Measurements from ENCODE around the gene CAMK1D. TPM values are rescaled to one million over a fixed set of nuclear protein-coding genes. Genes with fewer than 3 reads are reported as not detected.
A peak's percentile ranks its signal among the peaks of the same experiment; 100 is the strongest.
"Not testable (repeated sequence)": the region's sequence is repeated elsewhere in the genome, so short reads cannot be mapped to it uniquely, and the experiment has no call there.

Gene CAMK1D
- total RNA-seq, 6 experiments from 2014 or later, result 0.34 to 1.4 (median 0.43) TPM

DNA sequence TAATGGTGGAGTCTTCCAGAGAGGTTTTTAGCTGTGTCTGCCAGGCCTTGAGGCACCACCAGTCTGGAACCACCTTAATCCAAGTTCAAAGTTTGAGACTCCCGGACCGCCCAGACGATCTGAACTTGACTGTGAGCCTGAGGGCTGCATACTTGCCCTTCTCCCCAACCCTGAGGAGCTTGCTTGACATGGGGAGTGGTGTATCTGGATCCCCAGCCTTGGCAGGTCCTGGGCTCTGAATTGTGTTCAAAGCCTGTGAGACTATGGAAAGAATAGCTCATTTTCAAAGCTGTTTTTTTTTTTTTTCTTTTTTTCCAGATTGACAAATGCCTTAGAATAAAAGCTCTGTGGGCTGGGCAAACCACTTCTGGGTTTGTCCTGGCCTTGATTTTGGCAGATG lies 22.3 kb upstream of the CAMK1D start:
- Mint-ChIP-seq H3K36me3 (ENCODE audit: low read depth) (no peaks in the 10 kb centered on the region), H3K27ac (no peak overlapping the region), H3K4me3 (no peak overlapping the region), H3K4me1 (ENCODE audit: low read depth) (no peaks in the 10 kb centered on the region), H3K9me3 (no peaks in the 10 kb centered on the region), H3K27me3 (ENCODE audit: insufficient read depth) (no peaks in the 10 kb centered on the region)
- DNase-seq, result no peak
- TF ChIP-seq, protein P1, sequence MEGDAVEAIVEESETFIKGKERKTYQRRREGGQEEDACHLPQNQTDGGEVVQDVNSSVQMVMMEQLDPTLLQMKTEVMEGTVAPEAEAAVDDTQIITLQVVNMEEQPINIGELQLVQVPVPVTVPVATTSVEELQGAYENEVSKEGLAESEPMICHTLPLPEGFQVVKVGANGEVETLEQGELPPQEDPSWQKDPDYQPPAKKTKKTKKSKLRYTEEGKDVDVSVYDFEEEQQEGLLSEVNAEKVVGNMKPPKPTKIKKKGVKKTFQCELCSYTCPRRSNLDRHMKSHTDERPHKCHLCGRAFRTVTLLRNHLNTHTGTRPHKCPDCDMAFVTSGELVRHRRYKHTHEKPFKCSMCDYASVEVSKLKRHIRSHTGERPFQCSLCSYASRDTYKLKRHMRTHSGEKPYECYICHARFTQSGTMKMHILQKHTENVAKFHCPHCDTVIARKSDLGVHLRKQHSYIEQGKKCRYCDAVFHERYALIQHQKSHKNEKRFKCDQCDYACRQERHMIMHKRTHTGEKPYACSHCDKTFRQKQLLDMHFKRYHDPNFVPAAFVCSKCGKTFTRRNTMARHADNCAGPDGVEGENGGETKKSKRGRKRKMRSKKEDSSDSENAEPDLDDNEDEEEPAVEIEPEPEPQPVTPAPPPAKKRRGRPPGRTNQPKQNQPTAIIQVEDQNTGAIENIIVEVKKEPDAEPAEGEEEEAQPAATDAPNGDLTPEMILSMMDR (IDR thresholded peaks at IDR 0.05), result no peak

DNA sequence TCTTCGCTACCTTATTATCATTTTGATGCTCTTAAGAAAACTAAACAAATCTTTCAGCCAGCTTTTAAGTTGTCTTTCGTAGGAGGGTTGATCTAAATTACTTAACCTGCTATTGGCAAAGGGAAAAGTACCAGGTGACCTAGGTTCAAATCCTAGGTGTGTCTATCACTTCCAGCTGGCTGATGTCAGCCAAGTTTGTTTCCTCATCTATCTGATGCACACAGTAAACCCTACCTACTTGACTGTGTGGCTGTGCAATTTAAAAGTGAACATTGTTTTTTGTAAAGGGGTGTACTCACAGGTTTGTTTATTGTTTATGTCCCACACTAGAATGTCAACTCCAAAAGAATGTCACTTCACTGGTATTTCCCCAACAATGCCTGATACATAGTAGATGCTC lies 21.9 kb upstream of the CAMK1D start:
- Mint-ChIP-seq H3K36me3 (ENCODE audit: low read depth) (no peaks in the 10 kb centered on the region), H3K4me1 (ENCODE audit: low read depth) (no peaks in the 10 kb centered on the region), H3K4me3 (no peak overlapping the region), H3K9me3 (no peaks in the 10 kb centered on the region), H3K27ac (no peak overlapping the region), H3K27me3 (ENCODE audit: insufficient read depth) (no peaks in the 10 kb centered on the region)
- TF ChIP-seq, protein P1 (IDR thresholded peaks at IDR 0.05), result no peak
- DNase-seq, result no peak

DNA sequence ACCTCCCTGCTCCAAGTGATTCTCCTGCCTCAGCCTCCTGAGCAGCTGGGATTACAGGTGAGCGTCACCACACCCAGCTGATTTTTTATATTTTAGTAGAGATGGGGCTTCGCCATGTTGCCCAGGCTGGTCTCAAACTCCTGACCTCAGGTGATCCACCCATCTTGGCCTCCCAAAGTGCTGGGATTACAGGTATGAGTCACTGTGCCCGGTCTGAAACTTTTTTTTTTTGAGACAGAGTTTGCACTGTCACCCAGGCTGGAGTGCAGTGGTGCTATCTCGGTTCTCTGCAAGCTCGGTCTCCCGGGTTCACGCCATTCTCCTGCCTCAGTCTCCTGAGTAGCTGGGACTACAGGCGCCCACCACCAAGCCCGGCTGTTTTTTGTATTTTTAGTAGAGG lies 21.0 kb upstream of the CAMK1D start:
- H3K9me3 Mint-ChIP-seq; DNase-seq; H3K27me3 Mint-ChIP-seq (ENCODE audit: insufficient read depth); H3K27ac Mint-ChIP-seq; H3K36me3 Mint-ChIP-seq (ENCODE audit: low read depth); H3K4me1 Mint-ChIP-seq (ENCODE audit: low read depth); H3K4me3 Mint-ChIP-seq: not testable (repeated sequence)

DNA sequence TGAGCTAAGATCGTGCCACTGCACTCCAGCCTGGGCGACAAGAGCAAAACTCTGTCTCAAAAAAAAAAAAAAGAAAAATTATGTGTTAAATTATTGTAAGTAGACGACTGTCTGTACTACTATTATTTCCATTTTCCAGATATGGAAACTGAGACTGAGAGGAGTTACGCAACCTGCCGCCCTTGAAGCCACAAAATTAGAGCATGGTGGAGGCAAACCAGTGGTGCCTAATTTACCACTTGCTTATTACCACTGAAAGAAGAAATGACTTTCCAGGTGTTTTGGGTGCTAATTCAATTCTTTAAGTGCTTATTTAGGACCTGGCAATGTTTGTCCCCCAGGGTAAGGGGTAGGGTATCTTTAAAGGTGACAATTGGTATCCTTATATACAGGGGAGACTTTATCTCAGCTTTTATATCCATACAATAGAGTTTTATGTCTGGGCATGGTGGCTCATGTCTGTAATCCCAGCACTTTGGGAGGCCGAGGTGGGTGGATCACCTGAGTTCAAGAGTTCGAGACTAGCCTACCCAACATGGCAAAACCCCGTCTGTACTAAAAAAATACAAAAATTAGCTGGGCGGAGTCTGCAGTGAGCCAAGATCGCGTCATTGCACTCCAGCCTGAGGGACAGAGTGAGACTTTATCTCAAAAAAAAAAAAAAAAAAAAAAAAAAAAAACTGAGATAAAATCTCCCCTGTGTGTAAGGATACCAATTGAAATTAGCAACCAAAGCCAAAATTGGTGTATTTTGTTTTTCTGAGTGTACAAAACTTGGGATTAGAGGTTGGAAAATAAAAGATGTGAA lies 16.6 kb upstream of the CAMK1D start:
- no peaks in the 10 kb centered on the region for H3K36me3 Mint-ChIP-seq (ENCODE audit: low read depth)
- DNase-seq, result no peak
- TF ChIP-seq, protein P1 (IDR thresholded peaks at IDR 0.05), result no peak
- no peaks in the 10 kb centered on the region for H3K9me3 Mint-ChIP-seq
- peaks cover 19% of the 10 kb centered on the region for H3K4me1 Mint-ChIP-seq (ENCODE audit: low read depth)
- H3K27me3 Mint-ChIP-seq (ENCODE audit: insufficient read depth), result peaks cover 3% of the 10 kb centered on the region; the same call in 1 of the 2 replicates
- peak overlapping the region; percentile 98 for H3K27ac Mint-ChIP-seq
- H3K4me3 Mint-ChIP-seq, result peak overlapping the region; percentile 80

DNA sequence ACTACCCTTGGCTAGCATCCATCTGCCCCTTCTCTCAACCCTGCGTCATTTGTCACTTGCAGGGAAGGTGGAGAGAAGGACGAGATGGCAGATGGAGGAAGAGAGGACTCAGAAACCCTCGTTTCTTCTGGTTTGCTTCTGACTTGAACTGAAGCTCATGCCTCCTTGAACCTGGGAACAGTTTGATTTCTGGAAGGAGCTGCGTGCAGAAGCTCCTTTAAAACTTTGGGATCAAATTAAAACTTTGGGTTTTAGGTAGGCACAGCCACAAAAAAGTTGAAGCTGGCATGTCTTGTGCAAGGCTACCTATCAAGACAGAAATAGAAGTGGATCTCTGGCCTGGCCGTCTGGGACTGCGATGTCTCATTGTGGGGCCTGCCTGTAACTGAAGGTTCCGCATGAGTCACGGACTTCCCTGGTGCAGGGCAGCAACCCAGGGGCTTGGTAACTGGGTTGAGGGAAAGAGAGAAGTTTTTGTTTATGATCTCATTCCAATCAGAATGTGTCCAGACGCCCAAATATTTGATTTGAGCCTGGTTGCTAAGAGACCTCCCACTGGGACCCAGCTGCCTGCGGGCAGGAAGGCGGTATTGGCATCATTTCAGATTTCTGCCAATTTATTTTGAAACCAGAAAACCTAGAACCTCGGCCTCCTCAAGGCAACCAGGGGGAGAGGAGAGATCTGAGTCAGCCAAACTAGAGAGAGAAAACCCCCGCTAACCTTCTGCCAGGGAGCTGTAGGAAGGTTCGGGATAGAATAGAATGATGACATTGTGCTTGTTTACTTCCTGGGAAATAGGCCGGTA lies 15.8 kb upstream of the CAMK1D start:
- H3K9me3 Mint-ChIP-seq, result no peaks in the 10 kb centered on the region
- H3K36me3 Mint-ChIP-seq (ENCODE audit: low read depth), result no peaks in the 10 kb centered on the region
- TF ChIP-seq, protein P1 (IDR thresholded peaks at IDR 0.05), result no peak
- H3K27me3 Mint-ChIP-seq (ENCODE audit: insufficient read depth), result peaks cover 3% of the 10 kb centered on the region; the same call in 1 of the 2 replicates
- H3K4me3 Mint-ChIP-seq, result peak overlapping the region; percentile 80
- H3K4me1 Mint-ChIP-seq (ENCODE audit: low read depth), result peaks cover 19% of the 10 kb centered on the region
- peak; percentile 98 for DNase-seq
- H3K27ac Mint-ChIP-seq, result peak overlapping the region; percentile 98

DNA sequence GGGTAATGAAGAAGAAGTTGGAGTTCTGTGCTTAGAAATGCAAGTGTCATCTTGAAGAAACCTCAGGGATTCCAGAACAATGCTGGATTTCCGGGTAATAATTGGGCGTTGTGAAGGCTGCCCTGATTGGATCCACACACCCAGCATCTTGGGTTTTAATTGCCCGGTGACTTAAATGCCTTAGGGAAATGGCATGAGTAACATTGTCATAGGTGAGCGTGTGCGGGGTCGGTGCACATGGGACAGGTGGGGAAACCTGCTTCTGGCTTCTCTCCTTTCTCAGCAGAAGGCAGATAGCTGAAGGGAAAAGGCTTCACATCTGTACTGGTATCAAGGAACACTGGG lies 15.2 kb upstream of the CAMK1D start:
- peaks cover 19% of the 10 kb centered on the region for H3K4me1 Mint-ChIP-seq (ENCODE audit: low read depth)
- H3K36me3 Mint-ChIP-seq (ENCODE audit: low read depth), result no peaks in the 10 kb centered on the region
- no peaks in the 10 kb centered on the region for H3K9me3 Mint-ChIP-seq
- TF ChIP-seq, protein P1 (IDR thresholded peaks at IDR 0.05), result no peak
- no peak for DNase-seq
- peaks cover 3% of the 10 kb centered on the region; the same call in 1 of the 2 replicates for H3K27me3 Mint-ChIP-seq (ENCODE audit: insufficient read depth)
- H3K4me3 Mint-ChIP-seq, result peak overlapping the region; percentile 80
- peak overlapping the region; percentile 98 for H3K27ac Mint-ChIP-seq

DNA sequence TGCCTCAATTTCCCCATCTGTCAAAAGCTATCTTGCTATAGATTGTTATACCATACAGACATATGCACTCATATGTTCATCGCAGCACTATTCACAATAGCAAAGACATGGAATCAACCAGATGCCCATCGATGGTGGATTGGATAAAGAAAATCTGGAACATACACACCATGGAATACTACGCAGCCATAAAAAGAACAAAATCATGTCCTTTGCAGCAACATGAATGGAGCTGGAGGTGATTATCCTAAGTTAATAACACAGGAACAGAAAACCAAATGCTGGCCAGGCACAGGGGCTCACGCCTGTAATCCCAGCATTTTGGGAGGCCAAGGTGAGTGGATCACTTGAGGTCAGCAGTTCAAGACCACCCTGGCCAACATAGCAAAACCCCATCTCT lies 14.2 kb upstream of the CAMK1D start:
- DNase-seq; H3K4me3 Mint-ChIP-seq; H3K36me3 Mint-ChIP-seq (ENCODE audit: low read depth); H3K27me3 Mint-ChIP-seq (ENCODE audit: insufficient read depth); H3K27ac Mint-ChIP-seq; H3K9me3 Mint-ChIP-seq: not testable (repeated sequence)
- H3K4me1 Mint-ChIP-seq (ENCODE audit: low read depth), result peaks cover 19% of the 10 kb centered on the region
